AG09319 (cell line): Measurements from ENCODE around the gene LRRC8C.

Experiments used
- DNase-seq: peaks from one replicate; pipeline ENCODE4 v3.0.0-alpha.2; 2010; ENCODE audit warnings: low read depth; ENCODE audit errors: extremely low read depth
- TF ChIP-seq, protein P1 (sequence below): IDR thresholded peaks from 2 replicates; pipeline ENCODE4 v1.5.1; 2011; ENCODE audit warnings: low read depth, mild to moderate bottlenecking, inconsistent platforms, low read length, moderate library complexity

The LRRC8C gene

DNA sequence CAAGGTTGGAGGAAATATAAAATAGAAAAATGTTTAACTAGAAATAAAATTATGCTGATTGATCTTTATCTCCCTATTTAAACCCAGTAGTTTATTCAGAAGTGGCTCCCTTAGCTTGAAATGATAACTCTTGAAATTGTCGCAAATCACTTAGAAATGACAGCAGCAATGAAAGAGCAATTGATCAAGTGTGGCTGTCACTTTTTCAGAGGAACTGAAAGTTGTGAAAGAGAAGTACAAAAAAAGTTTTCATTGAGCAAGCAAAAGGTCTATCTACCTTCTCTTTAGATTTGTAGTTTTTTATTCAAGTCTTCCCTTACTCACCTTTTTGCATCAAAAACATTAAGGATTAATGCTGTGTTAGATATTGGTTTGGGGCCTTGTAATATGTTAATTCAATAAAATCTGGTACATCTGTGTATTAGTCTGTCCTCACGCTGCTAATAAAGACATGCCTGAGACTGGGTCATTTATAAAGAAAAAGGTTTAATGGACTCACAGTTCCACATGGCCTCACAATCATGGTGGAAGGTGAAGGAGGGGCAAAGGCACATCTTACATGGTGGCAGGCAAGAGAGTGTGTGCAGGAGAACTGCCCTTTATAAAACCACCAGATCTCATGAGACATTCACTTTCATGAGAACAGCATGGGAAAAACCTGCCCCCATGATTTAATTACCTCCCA is 48.3 kb downstream of the LRRC8C start:
- DNase-seq: no peak
- TF ChIP-seq, protein P1, sequence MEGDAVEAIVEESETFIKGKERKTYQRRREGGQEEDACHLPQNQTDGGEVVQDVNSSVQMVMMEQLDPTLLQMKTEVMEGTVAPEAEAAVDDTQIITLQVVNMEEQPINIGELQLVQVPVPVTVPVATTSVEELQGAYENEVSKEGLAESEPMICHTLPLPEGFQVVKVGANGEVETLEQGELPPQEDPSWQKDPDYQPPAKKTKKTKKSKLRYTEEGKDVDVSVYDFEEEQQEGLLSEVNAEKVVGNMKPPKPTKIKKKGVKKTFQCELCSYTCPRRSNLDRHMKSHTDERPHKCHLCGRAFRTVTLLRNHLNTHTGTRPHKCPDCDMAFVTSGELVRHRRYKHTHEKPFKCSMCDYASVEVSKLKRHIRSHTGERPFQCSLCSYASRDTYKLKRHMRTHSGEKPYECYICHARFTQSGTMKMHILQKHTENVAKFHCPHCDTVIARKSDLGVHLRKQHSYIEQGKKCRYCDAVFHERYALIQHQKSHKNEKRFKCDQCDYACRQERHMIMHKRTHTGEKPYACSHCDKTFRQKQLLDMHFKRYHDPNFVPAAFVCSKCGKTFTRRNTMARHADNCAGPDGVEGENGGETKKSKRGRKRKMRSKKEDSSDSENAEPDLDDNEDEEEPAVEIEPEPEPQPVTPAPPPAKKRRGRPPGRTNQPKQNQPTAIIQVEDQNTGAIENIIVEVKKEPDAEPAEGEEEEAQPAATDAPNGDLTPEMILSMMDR: no peak

DNA sequence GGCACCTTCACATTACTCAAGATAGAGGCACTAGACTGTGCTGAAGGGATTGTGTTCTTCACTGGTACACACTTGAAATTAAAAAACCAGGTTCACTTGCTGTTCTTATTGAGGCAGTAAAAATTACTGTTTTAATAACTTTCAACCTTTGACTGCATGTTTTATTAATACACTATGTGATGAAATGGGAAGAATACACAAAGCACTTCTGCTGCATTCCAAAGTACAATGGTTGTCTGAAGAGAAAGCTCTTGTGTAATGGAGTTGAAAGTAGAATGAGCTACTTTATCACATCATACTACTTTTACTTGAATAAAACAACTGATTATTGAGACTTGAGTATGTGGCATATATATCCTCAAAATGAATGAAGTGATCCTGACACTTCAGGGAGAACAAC is 49.7 kb downstream of the LRRC8C start:
- TF ChIP-seq, protein P1: no peak
- DNase-seq: no peak

DNA sequence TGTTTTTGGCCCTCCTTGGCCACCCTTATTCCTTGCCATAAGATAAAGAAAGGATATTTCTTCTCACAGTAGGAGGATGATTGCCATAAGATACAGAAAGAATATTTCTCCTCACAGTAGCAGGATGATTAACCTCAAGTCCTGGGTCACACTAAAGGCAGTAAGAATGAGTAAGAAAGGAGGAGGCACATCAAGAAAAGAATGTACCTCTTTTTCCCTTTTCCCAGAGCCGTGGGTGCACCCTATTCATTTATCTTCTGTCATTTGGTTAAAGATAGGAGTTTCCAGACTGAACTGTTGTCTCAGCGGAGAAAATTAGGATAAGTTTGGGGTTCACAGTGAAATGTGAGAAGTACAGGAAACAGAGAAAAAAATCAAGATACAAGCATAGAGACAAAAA is 52.5 kb downstream of the LRRC8C start:
- TF ChIP-seq, protein P1: no peak
- no peak for DNase-seq

DNA sequence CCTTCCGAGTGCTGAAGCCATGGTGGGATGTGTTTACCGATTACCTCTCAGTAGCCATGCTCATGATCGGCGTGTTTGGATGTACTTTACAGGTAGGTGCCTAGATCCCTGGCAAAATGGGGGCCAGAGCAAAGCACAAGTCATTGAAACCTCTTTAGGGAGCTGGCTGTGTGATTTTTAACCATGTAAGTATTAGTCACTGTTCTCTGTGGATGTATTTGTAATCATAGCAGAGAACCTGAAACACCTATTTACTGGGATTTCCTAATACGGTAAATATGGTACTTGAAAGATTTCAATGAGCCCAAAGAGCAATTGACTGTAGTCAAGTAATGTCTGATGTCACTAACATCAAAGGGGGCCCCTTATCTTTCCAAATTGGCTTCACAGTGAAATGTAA is 53.6 kb downstream of the LRRC8C start:
- no peak for DNase-seq
- TF ChIP-seq, protein P1: no peak

DNA sequence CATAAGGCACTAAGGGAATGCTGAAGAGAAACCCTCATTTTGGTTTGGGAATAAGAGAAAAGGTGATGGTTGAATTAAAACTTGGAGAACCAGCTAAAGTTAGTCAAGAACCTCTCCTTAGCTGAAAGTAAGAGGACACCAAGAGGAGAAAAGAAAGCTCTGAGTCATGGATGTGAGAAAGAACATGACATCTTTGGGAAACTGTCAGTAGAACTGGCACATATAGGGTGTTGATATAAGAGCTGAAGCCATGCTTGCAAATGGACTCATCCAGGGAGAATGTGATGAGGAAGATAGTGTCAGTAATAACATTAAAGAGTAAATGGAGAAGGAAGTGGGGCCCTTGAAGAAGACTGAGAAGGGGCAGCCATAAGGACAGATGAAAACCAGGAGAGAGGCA is 54.3 kb downstream of the LRRC8C start:
- TF ChIP-seq, protein P1: no peak
- no peak for DNase-seq

DNA sequence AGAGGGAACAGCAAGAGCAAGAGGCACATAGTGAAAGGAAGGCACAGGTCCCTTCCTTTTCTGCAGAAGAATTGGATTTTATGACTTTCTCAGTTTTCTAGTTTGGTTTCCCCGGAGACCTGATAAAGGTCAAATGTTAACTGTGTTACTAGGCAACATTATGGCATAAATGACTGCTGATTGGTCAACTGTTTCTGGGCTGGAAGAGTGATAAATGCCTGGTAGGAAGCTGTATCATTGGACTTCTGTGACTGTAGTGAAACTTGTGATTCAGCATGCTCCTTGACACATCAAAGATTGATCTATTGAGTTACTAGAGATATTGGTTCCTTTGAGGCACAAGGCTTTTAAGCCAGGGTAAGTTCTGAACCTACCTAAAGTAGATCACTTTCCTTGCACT is 55.7 kb downstream of the LRRC8C start:
- TF ChIP-seq, protein P1: no peak
- no peak for DNase-seq

DNA sequence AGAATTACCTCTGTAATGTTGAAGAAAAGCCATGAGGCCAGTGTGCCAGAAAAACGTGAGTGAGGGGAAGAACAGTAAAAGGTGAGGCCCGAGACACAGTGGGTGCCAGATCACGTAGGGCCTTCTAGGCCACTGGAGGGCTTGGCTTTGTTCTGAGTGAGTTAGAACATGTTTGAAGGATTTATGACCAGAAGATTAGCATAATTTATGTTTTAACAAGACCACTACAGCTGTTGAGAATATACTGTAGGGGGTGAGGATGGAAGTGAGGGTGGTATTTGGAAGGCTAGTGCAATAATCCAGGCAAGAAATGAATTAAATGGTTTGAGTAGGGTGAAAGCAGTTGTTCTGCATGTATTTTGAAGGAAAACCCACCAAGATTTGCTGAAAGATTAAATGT is 56.3 kb downstream of the LRRC8C start:
- DNase-seq: no peak
- TF ChIP-seq, protein P1: no peak
